HG03442 (cell line): Measurements from ENCODE around the gene SPRY2.
"Not testable (repeated sequence)": the region's sequence is repeated elsewhere in the genome, so short reads cannot be mapped to it uniquely, and the experiment has no call there.

Source experiments
- ATAC-seq: cut with Tn5 transposase; IDR thresholded peaks from one replicate; pipeline ENCODE4 v1.9.1; 2021; ENCODE audit warnings: mild to moderate bottlenecking, moderate library complexity; ENCODE audit not compliant: unreplicated experiment

SPRY2 gene

GRCh38 chr13:80355496-80356094 is 14.7 kb upstream of the SPRY2 start:
- ATAC-seq = not testable (repeated sequence)

GRCh38 chr13:80348750-80349149 is 7.8 kb upstream of the SPRY2 start:
- no peak for ATAC-seq

- no peak for ATAC-seq
These were observed 7.4 kb upstream of the SPRY2 start for GRCh38 chr13:80348314-80348713.

- no peak for ATAC-seq
These were observed 5.0 kb upstream of the SPRY2 start for GRCh38 chr13:80345771-80346510.

GRCh38 chr13:80344032-80344431 is 3.1 kb upstream of the SPRY2 start:
- ATAC-seq = not testable (repeated sequence)

- ATAC-seq = peak; percentile 56
These were observed 1.8 kb upstream of the SPRY2 start for GRCh38 chr13:80342471-80343371.

GRCh38 chr13:80341756-80342370 is 937 bp upstream of the SPRY2 start:
- no peak for ATAC-seq

- ATAC-seq = peak; percentile 12
These were observed 250 bp downstream of the SPRY2 start for GRCh38 chr13:80340651-80341100.

GRCh38 chr13:80339912-80340650 is 845 bp downstream of the SPRY2 start:
- no peak for ATAC-seq

- no peak for ATAC-seq
These were observed 1.4 kb downstream of the SPRY2 start for GRCh38 chr13:80339563-80339911.

GRCh38 chr13:80338781-80339562 is 2.0 kb downstream of the SPRY2 start:
- ATAC-seq = no peak

- no peak for ATAC-seq
These were observed 3.4 kb downstream of the SPRY2 start for GRCh38 chr13:80337288-80338081.

- no peak for ATAC-seq
These were observed 4.1 kb downstream of the SPRY2 start for GRCh38 chr13:80336776-80337287.

- no peak for ATAC-seq
These were observed 4.6 kb downstream of the SPRY2 start for GRCh38 chr13:80336370-80336769.

- ATAC-seq = no peak
These were observed 6.2 kb downstream of the SPRY2 start for GRCh38 chr13:80334597-80335260.

- no peak for ATAC-seq
These were observed 8.9 kb downstream of the SPRY2 start for GRCh38 chr13:80331984-80332383.

- ATAC-seq = no peak
These were observed 11.7 kb downstream of the SPRY2 start for GRCh38 chr13:80329250-80329649.

- no peak for ATAC-seq
These were observed 21.9 kb downstream of the SPRY2 start for GRCh38 chr13:80319004-80319403.
